Activated CD8-positive, alpha-beta T cell treated with anti-CD3 and anti-CD28 coated beads, Interleukin-2, amount 10 ng/mL, durations not matched to agents 7 days and 5 days (primary cell): ENCODE results near the gene CTAGE15. TPM values are rescaled to one million over a fixed set of nuclear protein-coding genes. Genes with fewer than 3 reads are reported as not detected.
"Not testable (repeated sequence)": the region's sequence is repeated elsewhere in the genome, so short reads cannot be mapped to it uniquely, and the experiment has no call there.

Source experiments
- ATAC-seq: fragments of 150-1000 bp; cut with Tn5 transposase; one replicate; pipeline ENCODE4 v1.10.0; 2021; ENCODE audit warnings: moderate library complexity
- CTCF ChIA-PET: fragments of 350-600 bp; sonication (Branson Sonifier 250); formaldehyde crosslinking; loops from one replicate; lab custom pipeline; 2021; ENCODE audit warnings: antibody characterized with exemption; lab: Charles Lee
- POLR2A ChIA-PET: fragments of 350-600 bp; sonication (Branson Sonifier 250); formaldehyde crosslinking; loops from one replicate; lab custom pipeline; 2021; ENCODE audit warnings: antibody characterized with exemption; lab: Charles Lee
- DNase-seq: peaks from one replicate; pipeline ENCODE4 v3.0.0-alpha.2; 2020
- H3K27ac Mint-ChIP-seq: one replicate; pipeline ENCODE4 v1.8.0; 2021; ENCODE audit warnings: mild to moderate bottlenecking, mixed read lengths
- H3K27me3 Mint-ChIP-seq: one replicate; pipeline ENCODE4 v1.8.0; 2021; ENCODE audit warnings: low read depth, mixed read lengths
- H3K36me3 Mint-ChIP-seq: one replicate; pipeline ENCODE4 v1.8.0; 2021; ENCODE audit warnings: low read depth, mixed read lengths
- H3K4me1 Mint-ChIP-seq: one replicate; pipeline ENCODE4 v1.8.0; 2021; ENCODE audit warnings: low read depth, mixed read lengths
- H3K4me3 Mint-ChIP-seq: one replicate; pipeline ENCODE4 v1.8.0; 2021; ENCODE audit warnings: mild to moderate bottlenecking, mixed read lengths
- H3K9me3 Mint-ChIP-seq: one replicate; pipeline ENCODE4 v1.8.0; 2022; ENCODE audit warnings: mixed read lengths; ENCODE audit not compliant: insufficient read depth
- total RNA-seq, 2 experiments: library from RNA; stranded (reverse); gene quantifications; one replicate each; pipeline ENCODE4 v1.2.3, GENCODE V29; 2021

The CTAGE15 gene
- total RNA-seq = under 1 TPM; 0.42 to 0.87 TPM

- H3K9me3 Mint-ChIP-seq, CTCF ChIA-PET, H3K27ac Mint-ChIP-seq, H3K27me3 Mint-ChIP-seq, DNase-seq, ATAC-seq, POLR2A ChIA-PET, H3K36me3 Mint-ChIP-seq, H3K4me3 Mint-ChIP-seq, H3K4me1 Mint-ChIP-seq: not testable (repeated sequence)
These were observed at the start of gene CTAGE15 for GRCh38 chr7:143571501-143571900. Gene CTAGE15 (plus strand): TSS chr7:143571801. CDS start chr7:143571818, 17 bp downstream.

GRCh38 chr7:143522309-143522916 lies 49.2 kb upstream of the CTAGE15 start:
- DNase-seq, POLR2A ChIA-PET, H3K27me3 Mint-ChIP-seq, ATAC-seq, H3K9me3 Mint-ChIP-seq, CTCF ChIA-PET, H3K27ac Mint-ChIP-seq, H3K4me3 Mint-ChIP-seq, H3K4me1 Mint-ChIP-seq, H3K36me3 Mint-ChIP-seq: not testable (repeated sequence)

GRCh38 chr7:143531169-143531926 lies 40.3 kb upstream of the CTAGE15 start:
- ATAC-seq, H3K4me1 Mint-ChIP-seq, H3K27ac Mint-ChIP-seq, DNase-seq, H3K4me3 Mint-ChIP-seq, POLR2A ChIA-PET, CTCF ChIA-PET, H3K9me3 Mint-ChIP-seq, H3K36me3 Mint-ChIP-seq, H3K27me3 Mint-ChIP-seq: not testable (repeated sequence)

GRCh38 chr7:143531932-143532331 lies 39.7 kb upstream of the CTAGE15 start:
- POLR2A ChIA-PET, CTCF ChIA-PET, H3K27me3 Mint-ChIP-seq, DNase-seq, H3K27ac Mint-ChIP-seq, ATAC-seq, H3K4me3 Mint-ChIP-seq, H3K36me3 Mint-ChIP-seq, H3K9me3 Mint-ChIP-seq, H3K4me1 Mint-ChIP-seq: not testable (repeated sequence)

GRCh38 chr7:143533213-143533839 lies 38.3 kb upstream of the CTAGE15 start:
- H3K4me1 Mint-ChIP-seq, DNase-seq, CTCF ChIA-PET, POLR2A ChIA-PET, H3K9me3 Mint-ChIP-seq, H3K4me3 Mint-ChIP-seq, H3K27me3 Mint-ChIP-seq, H3K27ac Mint-ChIP-seq, ATAC-seq, H3K36me3 Mint-ChIP-seq: not testable (repeated sequence)

- DNase-seq, CTCF ChIA-PET, H3K4me1 Mint-ChIP-seq, POLR2A ChIA-PET, H3K4me3 Mint-ChIP-seq, H3K9me3 Mint-ChIP-seq, H3K36me3 Mint-ChIP-seq, H3K27me3 Mint-ChIP-seq, H3K27ac Mint-ChIP-seq, ATAC-seq: not testable (repeated sequence)
These were observed 35.2 kb upstream of the CTAGE15 start for GRCh38 chr7:143536443-143536842.

- H3K4me1 Mint-ChIP-seq, H3K27ac Mint-ChIP-seq, DNase-seq, CTCF ChIA-PET, H3K27me3 Mint-ChIP-seq, ATAC-seq, H3K36me3 Mint-ChIP-seq, POLR2A ChIA-PET, H3K4me3 Mint-ChIP-seq, H3K9me3 Mint-ChIP-seq: not testable (repeated sequence)
These were observed 28.1 kb upstream of the CTAGE15 start for GRCh38 chr7:143543288-143544038.

GRCh38 chr7:143555968-143556367 lies 15.6 kb upstream of the CTAGE15 start:
- POLR2A ChIA-PET, H3K27me3 Mint-ChIP-seq, H3K9me3 Mint-ChIP-seq, H3K4me1 Mint-ChIP-seq, DNase-seq, H3K27ac Mint-ChIP-seq, H3K36me3 Mint-ChIP-seq, ATAC-seq, CTCF ChIA-PET, H3K4me3 Mint-ChIP-seq: not testable (repeated sequence)

GRCh38 chr7:143563306-143563705 lies 8.3 kb upstream of the CTAGE15 start:
- H3K9me3 Mint-ChIP-seq, POLR2A ChIA-PET, H3K36me3 Mint-ChIP-seq, ATAC-seq, H3K4me1 Mint-ChIP-seq, H3K27me3 Mint-ChIP-seq, CTCF ChIA-PET, H3K4me3 Mint-ChIP-seq, DNase-seq, H3K27ac Mint-ChIP-seq: not testable (repeated sequence)

GRCh38 chr7:143566001-143566400 lies 5.6 kb upstream of the CTAGE15 start:
- H3K36me3 Mint-ChIP-seq, H3K4me1 Mint-ChIP-seq, H3K27ac Mint-ChIP-seq, H3K4me3 Mint-ChIP-seq, CTCF ChIA-PET, H3K27me3 Mint-ChIP-seq, POLR2A ChIA-PET, H3K9me3 Mint-ChIP-seq, DNase-seq, ATAC-seq: not testable (repeated sequence)

GRCh38 chr7:143588183-143588582 lies 16.6 kb downstream of the CTAGE15 start:
- POLR2A ChIA-PET, H3K9me3 Mint-ChIP-seq, H3K27me3 Mint-ChIP-seq, ATAC-seq, H3K27ac Mint-ChIP-seq, DNase-seq, H3K4me3 Mint-ChIP-seq, H3K36me3 Mint-ChIP-seq, H3K4me1 Mint-ChIP-seq, CTCF ChIA-PET: not testable (repeated sequence)

GRCh38 chr7:143589897-143590296 lies 18.3 kb downstream of the CTAGE15 start:
- H3K27ac Mint-ChIP-seq, CTCF ChIA-PET, H3K4me1 Mint-ChIP-seq, H3K4me3 Mint-ChIP-seq, H3K9me3 Mint-ChIP-seq, H3K27me3 Mint-ChIP-seq, POLR2A ChIA-PET, DNase-seq, ATAC-seq, H3K36me3 Mint-ChIP-seq: not testable (repeated sequence)
